GM21619 (cell line): ENCODE data around the gene MAP2.

Experiments
- ATAC-seq: cut with Tn5 transposase; IDR thresholded peaks from one replicate; pipeline ENCODE4 v1.9.1; 2021; ENCODE audit not compliant: unreplicated experiment

Gene MAP2

GRCh38 chr2:209423562-209424198 lies at the start of gene MAP2:
Gene MAP2, plus strand, starts transcription at chr2:209424047. Its CDS starts 229,124 bp downstream, at chr2:209653171.
- ATAC-seq, result peak; percentile 97

- ATAC-seq, result no peak
These were observed 47.2 kb upstream of the MAP2 start for GRCh38 chr2:209376686-209377085.

GRCh38 chr2:209380293-209380692 lies 43.6 kb upstream of the MAP2 start:
- ATAC-seq, result peak; percentile 99

- ATAC-seq, result no peak
These were observed 42.8 kb upstream of the MAP2 start for GRCh38 chr2:209381091-209381490.

- ATAC-seq, result no peak
These were observed 41.1 kb upstream of the MAP2 start for GRCh38 chr2:209382775-209383174.

GRCh38 chr2:209383212-209383611 lies 40.6 kb upstream of the MAP2 start:
- ATAC-seq, result no peak

GRCh38 chr2:209387389-209387788 lies 36.5 kb upstream of the MAP2 start:
- ATAC-seq, result no peak

GRCh38 chr2:209388446-209389037 lies 35.3 kb upstream of the MAP2 start:
- no peak for ATAC-seq

GRCh38 chr2:209389171-209389618 lies 34.7 kb upstream of the MAP2 start:
- ATAC-seq, result no peak

- no peak for ATAC-seq
These were observed 33.0 kb upstream of the MAP2 start for GRCh38 chr2:209390839-209391238.

GRCh38 chr2:209391776-209392401 lies 32.0 kb upstream of the MAP2 start:
- no peak for ATAC-seq

- ATAC-seq, result no peak
These were observed 28.6 kb upstream of the MAP2 start for GRCh38 chr2:209395229-209395628.

- ATAC-seq, result no peak
These were observed 28.2 kb upstream of the MAP2 start for GRCh38 chr2:209395652-209396051.

- no peak for ATAC-seq
These were observed 25.4 kb upstream of the MAP2 start for GRCh38 chr2:209398463-209398862.

- ATAC-seq, result no peak
These were observed 22.1 kb upstream of the MAP2 start for GRCh38 chr2:209401788-209402187.

- no peak for ATAC-seq
These were observed 12.6 kb upstream of the MAP2 start for GRCh38 chr2:209411296-209411695.

GRCh38 chr2:209411718-209412117 lies 12.1 kb upstream of the MAP2 start:
- ATAC-seq, result no peak

- no peak for ATAC-seq
These were observed 10.4 kb upstream of the MAP2 start for GRCh38 chr2:209413311-209414014.

- no peak for ATAC-seq
These were observed 6.9 kb upstream of the MAP2 start for GRCh38 chr2:209416913-209417312.

- ATAC-seq, result no peak
These were observed 1.6 kb upstream of the MAP2 start for GRCh38 chr2:209422191-209422754.

GRCh38 chr2:209424199-209424701 lies 403 bp downstream of the MAP2 start:
- ATAC-seq, result peak; percentile 18
